ENCODE measurements around the gene USP3.

GRCh38 chr15:63595688-63596087, 91.3 kb downstream of the USP3 start:
- TF ChIP-seq GATA2 (IDR thresholded peaks at IDR 0.05; ENCODE audit: low read depth, low read length) (no peak), GATA3 (IDR thresholded peaks at IDR 0.05; ENCODE audit: low read depth, low read length) (no peak)

All from SH-SY5Y (cell line).